IMR-90 (cell line): Measurements from ENCODE around the gene CLEC1A. TPM values are rescaled to one million over a fixed set of nuclear protein-coding genes. Genes with fewer than 3 reads are reported as not detected.

Experiments
- ATAC-seq: fragments of 200-7000 bp; cut with Tn5 transposase; 2 replicates; pipeline ENCODE4 v1.9.1; 2020; ENCODE audit warnings: low read depth, mild to moderate bottlenecking, moderate library complexity
- BruUV-seq: library from RNA; stranded (reverse); fragments of 400-500 nt; replicated peaks from 2 replicates; lab custom pipeline; 2021; lab: Mats Ljungman, UMichigan
- CTCF ChIA-PET: fragments of 300-600 bp; formaldehyde crosslinking; extraction: SDS; loops from one replicate; lab custom pipeline; 2021; ENCODE audit warnings: antibody characterized with exemption; lab: Yijun Ruan, JAX
- POLR2A ChIA-PET: fragments of 300-600 bp; sonication (Branson Sonifier 250); formaldehyde crosslinking; loops from one replicate; lab custom pipeline; 2022; ENCODE audit warnings: antibody characterized with exemption; ENCODE audit not compliant: unreplicated experiment; lab: Charles Lee
- DNase-seq: peaks from one replicate; pipeline ENCODE4 v3.0.0; 2013
- H2AFZ ChIP-seq: replicated peaks from 2 replicates; pipeline ENCODE3; 2013; ENCODE audit warnings: low read length, mild to moderate bottlenecking; ENCODE audit not compliant: poor library complexity
- H2AK5ac ChIP-seq: 2 replicates; pipeline ENCODE4 v1.6.1; 2013; ENCODE audit warnings: low read depth, low read length, inconsistent platforms
- H2AK9ac ChIP-seq: replicated peaks from 2 replicates; pipeline ENCODE3; 2013; ENCODE audit warnings: mild to moderate bottlenecking, low read depth, low read length, moderate library complexity; ENCODE audit not compliant: poor library complexity
- H2BK120ac ChIP-seq: 2 replicates; pipeline ENCODE4 v1.6.1; 2013; ENCODE audit warnings: low read depth, low read length, inconsistent platforms
- H2BK15ac ChIP-seq: 3 replicates; pipeline ENCODE4 v1.6.1; 2013; ENCODE audit warnings: low read depth, low read length, inconsistent platforms
- H2BK20ac ChIP-seq: 2 replicates; pipeline ENCODE4 v1.6.1; 2013; ENCODE audit warnings: low read depth, mild to moderate bottlenecking, inconsistent platforms, low read length, moderate library complexity
- H2BK5ac ChIP-seq: 2 replicates; pipeline ENCODE4 v1.6.1; 2013; ENCODE audit warnings: mild to moderate bottlenecking, low read depth, low read length, inconsistent platforms; ENCODE audit not compliant: poor library complexity, severe bottlenecking
- H3K14ac ChIP-seq: replicated peaks from 2 replicates; pipeline ENCODE4 v1.6.1; 2013; ENCODE audit warnings: low read depth, low read length, inconsistent platforms
- H3K18ac ChIP-seq: 2 replicates; pipeline ENCODE4 v1.6.1; 2013; ENCODE audit warnings: low read depth, low read length, control low read depth
- H3K23ac ChIP-seq: 2 replicates; pipeline ENCODE4 v1.6.1; 2013; ENCODE audit warnings: low read depth, low read length, inconsistent platforms
- H3K27ac ChIP-seq: 2 replicates; pipeline ENCODE4 v1.5.1; 2013; ENCODE audit warnings: mild to moderate bottlenecking, control low read depth, low read length; ENCODE audit not compliant: insufficient read depth
- H3K27me3 ChIP-seq: 2 replicates; pipeline ENCODE4 v1.6.1; 2013; ENCODE audit warnings: low read length; ENCODE audit not compliant: control insufficient read depth, insufficient read depth
- H3K36me3 ChIP-seq: 2 replicates; pipeline ENCODE4 v1.6.1; 2013; ENCODE audit warnings: low read length, mixed read lengths; ENCODE audit not compliant: control insufficient read depth, insufficient read depth
- H3K4ac ChIP-seq: 2 replicates; pipeline ENCODE4 v1.6.1; 2013; ENCODE audit warnings: low read depth, low read length, inconsistent platforms
- H3K4me1 ChIP-seq: 2 replicates; pipeline ENCODE4 v1.6.1; 2013; ENCODE audit warnings: low read length, mixed read lengths; ENCODE audit not compliant: control insufficient read depth, insufficient read depth
- H3K4me2 ChIP-seq: 2 replicates; pipeline ENCODE4 v1.6.1; 2013; ENCODE audit warnings: low read depth, mild to moderate bottlenecking, control low read depth, low read length, moderate library complexity
- H3K4me3 ChIP-seq: 2 replicates; pipeline ENCODE4 v1.5.1; 2013; ENCODE audit warnings: low read depth, mild to moderate bottlenecking, control low read depth, low read length, moderate library complexity; ENCODE audit not compliant: insufficient read depth
- H3K56ac ChIP-seq: 2 replicates; pipeline ENCODE4 v1.6.1; 2013; ENCODE audit warnings: low read length, inconsistent platforms; ENCODE audit not compliant: insufficient read depth; ENCODE audit errors: extremely low read depth
- H3K79me1 ChIP-seq, 2 experiments: 2 replicates each; pipeline ENCODE4 v1.6.1; 2013; ENCODE audit warnings: low read length in 2 of 2, inconsistent platforms in 1 of 2, low read depth in 1 of 2
- H3K9ac ChIP-seq: 2 replicates; pipeline ENCODE4 v1.6.1; 2013; ENCODE audit warnings: low read depth, low read length, control low read depth
- H3K9me1 ChIP-seq: 2 replicates; pipeline ENCODE4 v1.6.1; 2013; ENCODE audit warnings: low read length, inconsistent platforms; ENCODE audit not compliant: insufficient read depth
- H3K9me3 ChIP-seq: 2 replicates; pipeline ENCODE4 v1.6.1; 2013; ENCODE audit warnings: low read length; ENCODE audit not compliant: control insufficient read depth, insufficient read depth
- H4K20me1 ChIP-seq: 2 replicates; pipeline ENCODE4 v1.6.1; 2013; ENCODE audit warnings: low read length, inconsistent platforms; ENCODE audit not compliant: insufficient read depth
- H4K5ac ChIP-seq: 2 replicates; pipeline ENCODE4 v1.6.1; 2013; ENCODE audit warnings: mild to moderate bottlenecking, low read depth, low read length, control low read depth
- H4K8ac ChIP-seq, 2 experiments: 2 replicates each; pipeline ENCODE4 v1.6.1; 2013; ENCODE audit warnings: low read depth in 2 of 2, low read length in 2 of 2, control low read depth in 1 of 2, inconsistent platforms in 1 of 2
- H4K91ac ChIP-seq: 2 replicates; pipeline ENCODE4 v1.6.1; 2013; ENCODE audit warnings: low read depth, low read length, inconsistent platforms; ENCODE audit not compliant: insufficient read depth
- BHLHE40 ChIP-seq: fragments of 150-350 bp; IDR thresholded peaks from 2 replicates; pipeline ENCODE4 v1.6.1; 2016; ENCODE audit warnings: mild to moderate bottlenecking, low read depth, low read length
- CEBPB ChIP-seq: IDR thresholded peaks from 2 replicates; pipeline ENCODE4 v1.6.1; 2012; ENCODE audit warnings: low read depth, low read length, improper control_type of control experiment
- CHD1 ChIP-seq: IDR thresholded peaks from 2 replicates; pipeline ENCODE4 v1.6.1; 2012; ENCODE audit warnings: low read depth, low read length, improper control_type of control experiment
- FOS ChIP-seq: fragments of 150-350 bp; IDR thresholded peaks from 2 replicates; pipeline ENCODE4 v1.6.1; 2016; ENCODE audit warnings: low read depth, low read length
- MAFK ChIP-seq: IDR thresholded peaks from 2 replicates; pipeline ENCODE4 v1.6.1; 2012; ENCODE audit warnings: low read depth, low read length, improper control_type of control experiment
- MAZ ChIP-seq: IDR thresholded peaks from 2 replicates; pipeline ENCODE4 v1.6.1; 2012; ENCODE audit warnings: low read depth, mild to moderate bottlenecking, low read length, improper control_type of control experiment, moderate library complexity, borderline replicate concordance
- MXI1 ChIP-seq: IDR thresholded peaks from 2 replicates; pipeline ENCODE4 v1.6.1; 2012; ENCODE audit warnings: low read depth, mild to moderate bottlenecking, low read length, moderate library complexity, borderline replicate concordance
- NFE2L2 ChIP-seq: fragments of 150-350 bp; IDR thresholded peaks from 2 replicates; pipeline ENCODE4 v1.6.1; 2016; ENCODE audit warnings: low read depth, mild to moderate bottlenecking, low read length
- POLR2A ChIP-seq: IDR thresholded peaks from 2 replicates; pipeline ENCODE4 v1.6.1; 2012; ENCODE audit warnings: mild to moderate bottlenecking, low read depth, low read length
- RAD21 ChIP-seq: IDR thresholded peaks from 2 replicates; pipeline ENCODE4 v1.6.1; 2012; ENCODE audit warnings: low read length, improper control_type of control experiment
- RCOR1 ChIP-seq: IDR thresholded peaks from 2 replicates; pipeline ENCODE4 v1.6.1; 2012; ENCODE audit warnings: mild to moderate bottlenecking, low read length, improper control_type of control experiment; ENCODE audit not compliant: insufficient replicate concordance
- RFX5 ChIP-seq: IDR thresholded peaks from 2 replicates; pipeline ENCODE4 v1.8.0; 2012; ENCODE audit warnings: low read depth, mild to moderate bottlenecking, low read length, moderate library complexity
- SMC3 ChIP-seq: fragments of 150-350 bp; IDR thresholded peaks from 2 replicates; pipeline ENCODE4 v1.6.1; 2016; ENCODE audit warnings: low read depth, mild to moderate bottlenecking, antibody characterized with exemption, low read length, moderate library complexity
- whole genome bisulfite sequencing, 2 experiments: methylation state at CpG; one replicate each; pipeline versions ENCODE4 v1.1.5 to v1.1.7; 2013; ENCODE audit warnings: missing lambda C conversion rate in 2 of 2; ENCODE audit not compliant: insufficient read length in 1 of 2; ENCODE audit errors: extremely low coverage in 2 of 2; 5-methylcytosine and 5-hydroxymethylcytosine counted together
- dilution Hi-C: fragments of 300-500 bp; cut with HindIII; formaldehyde crosslinking; loops from one replicate; pipeline ENCODE4 v1.14.3; 2018; ENCODE audit warnings: low sequenced_read_pairs; ENCODE audit not compliant: unreplicated experiment
- in situ Hi-C: fragments of 300-500 bp; cut with MboI; formaldehyde crosslinking; loops from 3 replicates; pipeline ENCODE4 v1.14.3; 2019; ENCODE audit warnings: low sequenced_read_pairs, inconsistent platforms, mixed read lengths
- intact Hi-C: fragments of 100-400 bp; cut with micrococcal nuclease; formaldehyde crosslinking; loops from 2 replicates; pipeline ENCODE4 v1.10.0; 2022
- polyA plus RNA-seq, 3 experiments: library from polyadenylated mRNA; depleted of rRNA; stranded (reverse); fragments of >200 nt; gene quantifications; 2 replicates each; pipeline ENCODE4 v1.2.3, GENCODE V29; 2012; ENCODE audit warnings: low replicate concordance in 1 of 3
- total RNA-seq: library from RNA; depleted of rRNA; stranded (reverse); fragments of >200 nt; gene quantifications from 2 replicates; pipeline ENCODE4 v1.2.3, GENCODE V29; 2012
- TF ChIP-seq, protein P1 (sequence below): conservative IDR thresholded peaks from 2 replicates; pipeline ENCODE4 v1.5.1; 2012; ENCODE audit warnings: mild to moderate bottlenecking, low read depth, low read length, improper control_type of control experiment
- TF ChIP-seq, protein P2 (sequence below): fragments of 150-350 bp; IDR thresholded peaks from 2 replicates; pipeline ENCODE4 v1.6.1; 2016; ENCODE audit warnings: low read depth, mild to moderate bottlenecking, low read length, moderate library complexity, borderline replicate concordance
- TF ChIP-seq, protein P3 (sequence below): fragments of 150-350 bp; IDR thresholded peaks from 2 replicates; pipeline ENCODE4 v1.6.1; 2017; ENCODE audit warnings: mild to moderate bottlenecking, antibody characterized with exemption, low read length, low read depth

Gene CLEC1A
- total and polyA plus RNA-seq, 2 of the 4 experiments (the other 2 are of a cell fraction), result not detected

DNA sequence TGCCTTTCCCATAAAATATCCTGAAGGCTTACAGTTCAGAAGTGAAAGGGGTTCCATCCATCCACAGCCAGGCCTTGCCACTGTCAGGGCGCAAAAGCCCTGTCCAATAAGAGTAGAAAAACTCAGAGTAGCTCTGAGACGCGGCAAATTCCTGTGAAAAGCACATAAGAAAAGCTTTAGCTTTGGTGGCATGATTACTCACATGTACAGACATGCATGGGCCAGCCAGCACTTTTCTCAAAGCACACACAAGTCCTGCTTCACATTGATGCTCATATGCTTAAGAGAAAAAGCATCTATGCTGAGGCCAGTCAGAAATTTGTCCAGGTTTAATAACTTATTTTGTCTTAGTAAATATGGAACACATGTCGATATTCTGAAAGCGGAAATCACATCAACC lies 25.5 kb downstream of the CLEC1A start:
- no TSS peak for BruUV-seq
- Histone ChIP-seq H3K79me1 (no peaks in the 10 kb centered on the region), H3K14ac (no peak overlapping the region)

More for the DNA sequence above, 25.5 kb downstream of the CLEC1A start:
- dilution Hi-C loops (no loop called here), in situ Hi-C loops (no loop called here), intact Hi-C loops (no loop called here)
- H3K9me3 ChIP-seq, result no peaks in the 10 kb centered on the region
- no peak overlapping the region for H2BK120ac ChIP-seq
- H4K5ac ChIP-seq, result no peak overlapping the region
- H3K4ac ChIP-seq, result no peak overlapping the region
- ChIA-PET POLR2A (no interaction called here), CTCF (no interaction called here)
- no peaks in the 10 kb centered on the region for H4K20me1 ChIP-seq
- H3K4me1 ChIP-seq, result peaks cover 4% of the 10 kb centered on the region
- no peak overlapping the region for H4K91ac ChIP-seq
- no CpG with 5 or more reads among the region's 5 CpGs for WGBS, 2 experiments
- H2BK20ac ChIP-seq, result no peak overlapping the region
- H2BK15ac ChIP-seq, result no peak overlapping the region
- H3K56ac ChIP-seq, result no peak overlapping the region
- no peak overlapping the region for H3K23ac ChIP-seq
- TF ChIP-seq BHLHE40 (no peak), RFX5 (no peak), POLR2A (no peak), RAD21 (no peak), RCOR1 (no peak), CHD1 (no peak), MAFK (no peak), NFE2L2 (no peak), SMC3 (no peak), FOS (no peak), CEBPB (no peak), MXI1 (no peak), MAZ (no peak)
- TF ChIP-seq, protein P1, sequence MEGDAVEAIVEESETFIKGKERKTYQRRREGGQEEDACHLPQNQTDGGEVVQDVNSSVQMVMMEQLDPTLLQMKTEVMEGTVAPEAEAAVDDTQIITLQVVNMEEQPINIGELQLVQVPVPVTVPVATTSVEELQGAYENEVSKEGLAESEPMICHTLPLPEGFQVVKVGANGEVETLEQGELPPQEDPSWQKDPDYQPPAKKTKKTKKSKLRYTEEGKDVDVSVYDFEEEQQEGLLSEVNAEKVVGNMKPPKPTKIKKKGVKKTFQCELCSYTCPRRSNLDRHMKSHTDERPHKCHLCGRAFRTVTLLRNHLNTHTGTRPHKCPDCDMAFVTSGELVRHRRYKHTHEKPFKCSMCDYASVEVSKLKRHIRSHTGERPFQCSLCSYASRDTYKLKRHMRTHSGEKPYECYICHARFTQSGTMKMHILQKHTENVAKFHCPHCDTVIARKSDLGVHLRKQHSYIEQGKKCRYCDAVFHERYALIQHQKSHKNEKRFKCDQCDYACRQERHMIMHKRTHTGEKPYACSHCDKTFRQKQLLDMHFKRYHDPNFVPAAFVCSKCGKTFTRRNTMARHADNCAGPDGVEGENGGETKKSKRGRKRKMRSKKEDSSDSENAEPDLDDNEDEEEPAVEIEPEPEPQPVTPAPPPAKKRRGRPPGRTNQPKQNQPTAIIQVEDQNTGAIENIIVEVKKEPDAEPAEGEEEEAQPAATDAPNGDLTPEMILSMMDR, result no peak
- TF ChIP-seq, protein P2, sequence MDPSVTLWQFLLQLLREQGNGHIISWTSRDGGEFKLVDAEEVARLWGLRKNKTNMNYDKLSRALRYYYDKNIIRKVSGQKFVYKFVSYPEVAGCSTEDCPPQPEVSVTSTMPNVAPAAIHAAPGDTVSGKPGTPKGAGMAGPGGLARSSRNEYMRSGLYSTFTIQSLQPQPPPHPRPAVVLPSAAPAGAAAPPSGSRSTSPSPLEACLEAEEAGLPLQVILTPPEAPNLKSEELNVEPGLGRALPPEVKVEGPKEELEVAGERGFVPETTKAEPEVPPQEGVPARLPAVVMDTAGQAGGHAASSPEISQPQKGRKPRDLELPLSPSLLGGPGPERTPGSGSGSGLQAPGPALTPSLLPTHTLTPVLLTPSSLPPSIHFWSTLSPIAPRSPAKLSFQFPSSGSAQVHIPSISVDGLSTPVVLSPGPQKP, result no peak
- TF ChIP-seq, protein P3, sequence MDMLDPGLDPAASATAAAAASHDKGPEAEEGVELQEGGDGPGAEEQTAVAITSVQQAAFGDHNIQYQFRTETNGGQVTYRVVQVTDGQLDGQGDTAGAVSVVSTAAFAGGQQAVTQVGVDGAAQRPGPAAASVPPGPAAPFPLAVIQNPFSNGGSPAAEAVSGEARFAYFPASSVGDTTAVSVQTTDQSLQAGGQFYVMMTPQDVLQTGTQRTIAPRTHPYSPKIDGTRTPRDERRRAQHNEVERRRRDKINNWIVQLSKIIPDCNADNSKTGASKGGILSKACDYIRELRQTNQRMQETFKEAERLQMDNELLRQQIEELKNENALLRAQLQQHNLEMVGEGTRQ, result no peak
- no peaks in the 10 kb centered on the region; the same call in 1 of the 2 replicates for H3K27me3 ChIP-seq
- H3K18ac ChIP-seq, result no peak overlapping the region
- H4K8ac ChIP-seq, result no peak overlapping the region
- H2BK5ac ChIP-seq, result no peak overlapping the region
- no peak overlapping the region for H2AFZ ChIP-seq
- no peak overlapping the region for H3K27ac ChIP-seq
- no peak overlapping the region for H3K9ac ChIP-seq
- no peak for ATAC-seq
- no peak overlapping the region for H3K4me2 ChIP-seq
- no peak overlapping the region for H2AK9ac ChIP-seq
- DNase-seq, result no peak
- H2AK5ac ChIP-seq, result no peak overlapping the region
- no peak overlapping the region for H3K4me3 ChIP-seq
- H3K9me1 ChIP-seq, result 0 out of 2 replicates have a peak, but pooled peaks cover 3% of the 10 kb centered on the region
- H3K36me3 ChIP-seq, result no peaks in the 10 kb centered on the region
